ENCODE data around the gene EFCAB6. TPM values are rescaled to one million over a fixed set of nuclear protein-coding genes. Genes with fewer than 3 reads are reported as not detected.

Gene EFCAB6
- total and polyA plus RNA-seq, 2 of the 4 experiments (the other 2 are of a cell fraction): 0.44 to 1.1 TPM

- BruUV-seq (replicated peaks): no TSS peak
- in situ Hi-C loops (cut with MboI; ENCODE audit: low sequenced_read_pairs): no loop called here
- Histone ChIP-seq H2AK5ac (ENCODE audit: low read depth, low read length) (no peak overlapping the region), H4K8ac (ENCODE audit: low read depth in 2 of 2, low read length in 2 of 2) (no peak overlapping the region), H3K4me2 (ENCODE audit: low read depth, low read length) (no peak overlapping the region), H3K9me3 (ENCODE audit: control insufficient read depth, insufficient read depth, low read length) (no peaks in the 10 kb centered on the region), H3K23ac (ENCODE audit: low read depth, low read length) (no peak overlapping the region), H3K14ac (replicated peaks; ENCODE audit: low read depth, low read length) (no peak overlapping the region), H4K91ac (ENCODE audit: insufficient read depth, low read depth, low read length) (no peak overlapping the region), H3K27ac (ENCODE audit: insufficient read depth, low read length) (no peak overlapping the region), H3K79me1 (ENCODE audit: low read depth in 1 of 2, low read length in 2 of 2) (no peaks in the 10 kb centered on the region), H3K36me3 (ENCODE audit: control insufficient read depth, insufficient read depth, low read length) (no peaks in the 10 kb centered on the region), H2AK9ac (replicated peaks; ENCODE audit: low read depth, low read length, poor library complexity) (no peak overlapping the region), H2AFZ (replicated peaks; ENCODE audit: low read length, poor library complexity) (no peak overlapping the region), H3K56ac (ENCODE audit: extremely low read depth, insufficient read depth, low read length) (no peak overlapping the region), H4K20me1 (ENCODE audit: insufficient read depth, low read length) (no peaks in the 10 kb centered on the region), H2BK20ac (ENCODE audit: low read depth, low read length) (no peak overlapping the region), H3K9ac (ENCODE audit: low read depth, low read length) (no peak overlapping the region), H3K4ac (ENCODE audit: low read depth, low read length) (no peak overlapping the region), H3K4me3 (ENCODE audit: insufficient read depth, low read depth, low read length) (no peak overlapping the region), H2BK5ac (ENCODE audit: low read depth, low read length, poor library complexity, severe bottlenecking) (no peak overlapping the region), H2BK120ac (ENCODE audit: low read depth, low read length) (no peak overlapping the region), H3K9me1 (ENCODE audit: insufficient read depth, low read length) (no peaks in the 10 kb centered on the region), H2BK15ac (ENCODE audit: low read depth, low read length) (no peak overlapping the region), H3K18ac (ENCODE audit: low read depth, low read length) (no peak overlapping the region), H4K5ac (ENCODE audit: low read depth, low read length) (no peak overlapping the region), H3K27me3 (ENCODE audit: control insufficient read depth, insufficient read depth, low read length) (no peaks in the 10 kb centered on the region), H3K4me1 (ENCODE audit: control insufficient read depth, insufficient read depth, low read length) (no peaks in the 10 kb centered on the region)
- dilution Hi-C loops (cut with HindIII; ENCODE audit: low sequenced_read_pairs, unreplicated experiment): no loop called here
- no peak for DNase-seq
- no peak for TF ChIP-seq MAZ (IDR thresholded peaks at IDR 0.05; ENCODE audit: borderline replicate concordance, low read depth, low read length)
- TF ChIP-seq CEBPB (IDR thresholded peaks at IDR 0.05; ENCODE audit: low read depth, low read length): no peak
- no peak for TF ChIP-seq NFE2L2 (IDR thresholded peaks at IDR 0.05; ENCODE audit: low read depth, low read length)
- no peak for TF ChIP-seq RCOR1 (IDR thresholded peaks at IDR 0.05; ENCODE audit: insufficient replicate concordance, low read length)
- no peak for TF ChIP-seq CHD1 (IDR thresholded peaks at IDR 0.05; ENCODE audit: low read depth, low read length)
- TF ChIP-seq RAD21 (IDR thresholded peaks at IDR 0.05; ENCODE audit: low read length): no peak
- no peak for TF ChIP-seq FOS (IDR thresholded peaks at IDR 0.05; ENCODE audit: low read depth, low read length)
- TF ChIP-seq POLR2A (IDR thresholded peaks at IDR 0.05; ENCODE audit: low read depth, low read length): no peak
- no peak for TF ChIP-seq MAFK (IDR thresholded peaks at IDR 0.05; ENCODE audit: low read depth, low read length)
- no peak for TF ChIP-seq MXI1 (IDR thresholded peaks at IDR 0.05; ENCODE audit: borderline replicate concordance, low read depth, low read length)
- ChIA-PET CTCF (no interaction called here), POLR2A (ENCODE audit: unreplicated experiment) (no interaction called here)
- intact Hi-C loops (cut with micrococcal nuclease): no loop called here
- no CpG with 5 or more reads among the region's 4 CpGs for WGBS, 2 experiments (ENCODE audit: extremely low coverage in 2 of 2, insufficient read length in 1 of 2)
- ATAC-seq (ENCODE audit: low read depth): no peak
Measured at GRCh38 chr22:43652845-43653244, 159.3 kb downstream of the EFCAB6 start.
